MM.1S (cell line): ENCODE measurements around the gene TSPAN9.

Source experiments
- EZH2phosphoT487 ChIP-seq: fragments of 300-600 bp; sonication (generic); IDR thresholded peaks from 2 replicates; pipeline ENCODE4 v1.6.1; 2018; ENCODE audit warnings: antibody characterized with exemption, low read length
- TF ChIP-seq, protein P1 (sequence below): fragments of 300-600 bp; sonication (generic); IDR thresholded peaks from 2 replicates; pipeline ENCODE4 v1.5.1; 2016; ENCODE audit warnings: antibody characterized with exemption, low read length, mixed read lengths

DNA sequence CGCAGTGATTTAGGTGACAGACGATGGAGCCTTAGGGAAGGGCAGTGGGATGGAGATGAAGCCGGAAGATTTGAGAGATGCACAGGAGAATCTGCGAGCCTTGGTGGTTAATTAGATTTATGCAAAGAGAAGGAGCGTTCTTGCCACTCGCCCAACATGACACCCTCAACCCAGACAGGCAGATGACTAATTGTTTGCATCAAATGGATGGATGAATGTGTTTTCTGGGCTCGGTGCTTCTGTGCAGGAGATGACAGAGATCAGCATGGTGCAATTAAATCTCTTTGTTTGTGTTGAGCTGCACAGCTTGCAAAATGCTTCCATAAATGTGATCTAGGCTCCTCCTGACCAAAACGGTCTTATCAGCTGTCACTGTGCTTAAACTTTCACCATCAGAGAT is 211.5 kb downstream of the TSPAN9 start:
- TF ChIP-seq, protein P1, sequence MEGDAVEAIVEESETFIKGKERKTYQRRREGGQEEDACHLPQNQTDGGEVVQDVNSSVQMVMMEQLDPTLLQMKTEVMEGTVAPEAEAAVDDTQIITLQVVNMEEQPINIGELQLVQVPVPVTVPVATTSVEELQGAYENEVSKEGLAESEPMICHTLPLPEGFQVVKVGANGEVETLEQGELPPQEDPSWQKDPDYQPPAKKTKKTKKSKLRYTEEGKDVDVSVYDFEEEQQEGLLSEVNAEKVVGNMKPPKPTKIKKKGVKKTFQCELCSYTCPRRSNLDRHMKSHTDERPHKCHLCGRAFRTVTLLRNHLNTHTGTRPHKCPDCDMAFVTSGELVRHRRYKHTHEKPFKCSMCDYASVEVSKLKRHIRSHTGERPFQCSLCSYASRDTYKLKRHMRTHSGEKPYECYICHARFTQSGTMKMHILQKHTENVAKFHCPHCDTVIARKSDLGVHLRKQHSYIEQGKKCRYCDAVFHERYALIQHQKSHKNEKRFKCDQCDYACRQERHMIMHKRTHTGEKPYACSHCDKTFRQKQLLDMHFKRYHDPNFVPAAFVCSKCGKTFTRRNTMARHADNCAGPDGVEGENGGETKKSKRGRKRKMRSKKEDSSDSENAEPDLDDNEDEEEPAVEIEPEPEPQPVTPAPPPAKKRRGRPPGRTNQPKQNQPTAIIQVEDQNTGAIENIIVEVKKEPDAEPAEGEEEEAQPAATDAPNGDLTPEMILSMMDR: no peak
- TF ChIP-seq EZH2phosphoT487: no peak
